Mesothelial cell of epicardium (in vitro differentiated cells): ENCODE data around the gene KCNMA1. TPM values are rescaled to one million over a fixed set of nuclear protein-coding genes. Genes with fewer than 3 reads are reported as not detected.

ENCODE experiments used
- DNase-seq, 2 experiments: peaks; one replicate each; pipeline ENCODE4 v3.0.0; 2021; ENCODE audit warnings: low spot score in 2 of 2; ENCODE audit not compliant: unreplicated experiment in 2 of 2
- H3K27ac Mint-ChIP-seq: 2 replicates; pipeline ENCODE4 v1.8.0; 2021; ENCODE audit warnings: mixed read lengths
- H3K27me3 Mint-ChIP-seq: 2 replicates; pipeline ENCODE4 v1.8.0; 2021; ENCODE audit warnings: low read depth, mixed read lengths
- H3K36me3 Mint-ChIP-seq: 2 replicates; pipeline ENCODE4 v1.8.0; 2021; ENCODE audit warnings: mixed read lengths
- H3K4me1 Mint-ChIP-seq: 2 replicates; pipeline ENCODE4 v1.8.0; 2021; ENCODE audit warnings: mixed read lengths
- H3K4me3 Mint-ChIP-seq: 2 replicates; pipeline ENCODE4 v1.8.0; 2021; ENCODE audit warnings: mild to moderate bottlenecking, moderate library complexity, mixed read lengths
- H3K9me3 Mint-ChIP-seq: 2 replicates; pipeline ENCODE4 v1.8.0; 2021; ENCODE audit warnings: mixed read lengths
- total RNA-seq: library from RNA; stranded (reverse); gene quantifications from 3 replicates; pipeline ENCODE4 v1.2.1, GENCODE V29; 2021
- TF ChIP-seq, protein P1 (sequence below): fragments of 200-600 bp; sonication (generic); IDR thresholded peaks from one replicate; pipeline ENCODE4 v1.5.0; 2021; ENCODE audit warnings: antibody characterized with exemption; ENCODE audit not compliant: unreplicated experiment

KCNMA1 gene
- total RNA-seq, 1 donor from 2014 or later = 44.0 TPM

DNA sequence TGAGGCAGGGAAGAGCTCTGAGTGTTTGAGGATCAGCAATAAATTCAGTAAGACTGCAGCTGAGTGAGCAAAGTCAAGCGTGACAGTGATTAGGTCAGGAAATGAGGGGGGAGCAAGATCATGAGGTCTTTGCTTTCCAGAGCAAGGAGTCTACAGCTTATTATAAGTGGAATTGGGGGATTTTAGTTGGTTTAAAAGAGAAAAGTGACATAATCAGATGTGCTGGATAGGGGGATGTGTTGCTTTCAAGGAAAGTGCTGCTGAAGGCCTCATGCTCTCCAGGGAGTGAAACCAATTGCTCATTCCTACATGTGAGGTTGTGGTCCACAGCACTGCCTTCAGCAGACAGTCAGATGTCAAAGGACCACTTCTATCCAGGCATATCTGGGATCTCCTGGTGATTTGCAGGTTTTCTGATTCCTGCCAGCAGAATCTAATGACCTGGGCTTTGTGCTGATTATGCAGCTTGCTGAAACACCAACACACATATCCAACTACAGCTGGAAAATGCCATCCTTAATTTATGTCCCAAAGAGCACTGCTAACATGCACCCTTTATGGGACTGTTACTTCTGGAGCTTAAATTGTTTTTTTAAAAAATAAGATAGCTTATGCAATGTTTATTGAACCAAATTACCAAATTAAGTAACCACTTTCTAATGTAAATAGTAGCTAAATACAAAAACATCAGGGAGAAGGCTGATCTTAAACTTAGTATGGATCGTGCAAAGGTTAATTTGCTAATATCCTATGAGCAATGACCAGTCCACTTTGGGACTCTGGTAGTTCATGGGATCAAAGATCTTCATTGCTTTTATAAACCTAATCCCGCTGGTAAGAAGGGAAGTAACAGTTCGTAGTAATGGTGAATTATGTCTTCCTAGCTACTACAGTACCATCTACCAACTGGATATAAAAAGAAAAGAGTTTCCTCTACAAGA lies 607.6 kb downstream of the KCNMA1 start:
- H3K4me1 Mint-ChIP-seq = peaks cover 3% of the 10 kb centered on the region
- DNase-seq = no peak
- no peaks in the 10 kb centered on the region for H3K27me3 Mint-ChIP-seq
- TF ChIP-seq, protein P1, sequence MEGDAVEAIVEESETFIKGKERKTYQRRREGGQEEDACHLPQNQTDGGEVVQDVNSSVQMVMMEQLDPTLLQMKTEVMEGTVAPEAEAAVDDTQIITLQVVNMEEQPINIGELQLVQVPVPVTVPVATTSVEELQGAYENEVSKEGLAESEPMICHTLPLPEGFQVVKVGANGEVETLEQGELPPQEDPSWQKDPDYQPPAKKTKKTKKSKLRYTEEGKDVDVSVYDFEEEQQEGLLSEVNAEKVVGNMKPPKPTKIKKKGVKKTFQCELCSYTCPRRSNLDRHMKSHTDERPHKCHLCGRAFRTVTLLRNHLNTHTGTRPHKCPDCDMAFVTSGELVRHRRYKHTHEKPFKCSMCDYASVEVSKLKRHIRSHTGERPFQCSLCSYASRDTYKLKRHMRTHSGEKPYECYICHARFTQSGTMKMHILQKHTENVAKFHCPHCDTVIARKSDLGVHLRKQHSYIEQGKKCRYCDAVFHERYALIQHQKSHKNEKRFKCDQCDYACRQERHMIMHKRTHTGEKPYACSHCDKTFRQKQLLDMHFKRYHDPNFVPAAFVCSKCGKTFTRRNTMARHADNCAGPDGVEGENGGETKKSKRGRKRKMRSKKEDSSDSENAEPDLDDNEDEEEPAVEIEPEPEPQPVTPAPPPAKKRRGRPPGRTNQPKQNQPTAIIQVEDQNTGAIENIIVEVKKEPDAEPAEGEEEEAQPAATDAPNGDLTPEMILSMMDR = no peak
- H3K27ac Mint-ChIP-seq = no peak overlapping the region
- H3K9me3 Mint-ChIP-seq = no peaks in the 10 kb centered on the region
- no peak overlapping the region for H3K4me3 Mint-ChIP-seq
- H3K36me3 Mint-ChIP-seq = no peaks in the 10 kb centered on the region

DNA sequence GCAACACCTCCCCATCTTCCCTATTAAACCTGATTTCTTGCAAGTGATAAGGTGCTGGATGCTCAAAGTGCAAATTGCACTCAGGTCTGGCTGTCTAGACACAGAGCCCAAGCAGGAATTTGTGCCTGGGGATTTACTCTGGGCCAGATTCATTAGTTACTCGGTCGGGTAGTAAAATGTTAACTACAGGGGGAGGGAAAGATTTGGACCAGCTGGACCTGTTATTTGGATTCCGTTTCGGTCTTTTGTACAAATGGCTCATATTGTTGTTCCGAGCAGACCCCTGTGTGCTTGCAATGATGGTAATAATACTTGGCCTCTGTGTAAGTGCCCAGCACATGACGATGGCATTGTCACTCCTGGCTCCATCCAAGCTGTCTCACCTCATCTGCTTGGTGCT lies 609.6 kb downstream of the KCNMA1 start:
- no peak overlapping the region for H3K4me3 Mint-ChIP-seq
- peaks cover 3% of the 10 kb centered on the region for H3K4me1 Mint-ChIP-seq
- H3K27me3 Mint-ChIP-seq = no peaks in the 10 kb centered on the region
- H3K9me3 Mint-ChIP-seq = no peaks in the 10 kb centered on the region
- H3K27ac Mint-ChIP-seq = no peak overlapping the region
- DNase-seq = no peak
- TF ChIP-seq, protein P1 = no peak
- no peaks in the 10 kb centered on the region for H3K36me3 Mint-ChIP-seq

DNA sequence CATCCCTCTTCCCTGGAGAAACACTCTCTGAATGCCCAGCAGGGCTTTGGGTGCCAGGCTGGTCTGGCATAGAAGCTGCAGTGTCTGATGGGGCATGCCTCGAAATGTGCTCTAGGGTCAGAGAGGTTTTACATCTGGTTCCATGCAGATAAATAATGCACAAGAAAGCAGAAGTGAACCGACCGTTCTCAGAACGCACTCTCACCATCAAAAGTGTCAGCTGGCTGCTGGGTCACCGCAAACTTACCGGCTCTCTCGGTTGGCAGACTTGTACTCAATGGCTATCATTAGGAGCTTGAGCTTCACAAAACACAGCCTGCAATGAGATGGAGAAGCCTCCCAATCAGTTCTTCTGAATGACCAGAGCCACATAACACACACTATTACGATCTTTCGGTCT lies 610.0 kb downstream of the KCNMA1 start:
- Mint-ChIP-seq H3K27ac (no peak overlapping the region), H3K4me1 (peaks cover 3% of the 10 kb centered on the region), H3K27me3 (no peaks in the 10 kb centered on the region), H3K4me3 (no peak overlapping the region), H3K36me3 (no peaks in the 10 kb centered on the region), H3K9me3 (no peaks in the 10 kb centered on the region)
- DNase-seq = no peak
- TF ChIP-seq, protein P1 = no peak

DNA sequence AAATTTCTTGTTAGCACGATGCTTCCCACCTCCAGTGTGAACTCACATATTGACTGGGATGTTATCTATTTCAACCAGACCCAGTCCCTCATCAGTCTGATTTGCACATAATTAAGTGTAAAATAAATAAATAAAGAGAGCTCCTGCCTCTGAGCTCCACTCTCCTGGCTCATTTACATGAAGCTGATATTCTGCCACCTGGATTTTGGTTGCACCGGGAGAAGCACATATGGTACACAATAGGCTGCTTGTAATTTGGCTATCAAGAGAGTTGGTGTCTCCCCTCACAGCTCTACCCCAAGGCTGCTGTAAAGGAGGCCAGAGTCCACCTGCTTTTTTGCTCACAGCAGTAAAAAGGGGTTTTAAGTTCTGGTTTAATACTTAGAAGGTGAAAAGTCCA lies 610.5 kb downstream of the KCNMA1 start:
- H3K4me3 Mint-ChIP-seq = no peak overlapping the region
- H3K4me1 Mint-ChIP-seq = peaks cover 3% of the 10 kb centered on the region
- H3K27ac Mint-ChIP-seq = no peak overlapping the region
- TF ChIP-seq, protein P1 = no peak
- H3K27me3 Mint-ChIP-seq = no peaks in the 10 kb centered on the region
- no peak for DNase-seq
- H3K36me3 Mint-ChIP-seq = no peaks in the 10 kb centered on the region
- no peaks in the 10 kb centered on the region for H3K9me3 Mint-ChIP-seq

DNA sequence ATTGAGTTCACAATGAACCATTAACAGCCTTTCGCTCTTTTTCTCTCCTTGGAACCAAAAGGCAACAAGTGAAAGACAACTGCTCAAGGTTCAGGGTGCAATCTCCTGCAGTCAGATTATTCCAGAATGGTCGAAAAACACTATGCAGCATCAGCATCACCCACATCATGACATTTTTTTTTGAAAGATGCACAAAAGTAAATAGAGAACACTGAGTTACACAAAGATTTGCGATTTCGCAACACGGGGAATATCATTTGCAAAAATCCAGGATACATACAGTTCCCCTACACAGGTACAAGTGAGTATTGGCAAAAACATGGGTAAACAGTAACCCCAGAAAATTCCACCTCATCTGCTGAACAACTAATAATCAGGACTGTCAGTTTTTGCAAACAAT lies 611.5 kb downstream of the KCNMA1 start:
- no peaks in the 10 kb centered on the region for H3K36me3 Mint-ChIP-seq
- no peak for DNase-seq
- TF ChIP-seq, protein P1 = no peak
- no peaks in the 10 kb centered on the region for H3K27me3 Mint-ChIP-seq
- H3K27ac Mint-ChIP-seq = no peak overlapping the region
- H3K4me3 Mint-ChIP-seq = no peak overlapping the region
- peaks cover 3% of the 10 kb centered on the region for H3K4me1 Mint-ChIP-seq
- H3K9me3 Mint-ChIP-seq = no peaks in the 10 kb centered on the region
